Measurements from ENCODE around the gene LRRC17. TPM values are rescaled to one million over a fixed set of nuclear protein-coding genes. Genes with fewer than 3 reads are reported as not detected.

The LRRC17 gene
- total and polyA plus RNA-seq, 10 of the 15 experiments (the other 5 are each of a cell fraction or from before 2014, with no cell fraction given) = 0.06 to 0.31 (median 0.10) TPM; not detected in 5

- 0% methylated on average over 1 of the region's 1 CpG for WGBS (ENCODE audit: insufficient coverage, insufficient replicate concordance, low lambda C conversion rate, missing lambda C conversion rate)
- no peak for DNase-seq (ENCODE audit: low read depth, low spot score)
- ChIA-PET POLR2A (no interaction called here), RAD21 (ENCODE audit: unreplicated experiment) (interaction anchor here (1.5 kb wide), 1 partner anchor 69 kb away, joined by 3 read pairs; no protein-coding TSS in a partner anchor), SMC1A (ENCODE audit: uncharacterized antibody, unreplicated experiment) (no interaction called here), CTCF (no interaction called here)
- no peak overlapping the region for H3K4me2 ChIP-seq (ENCODE audit: control insufficient read depth, insufficient read depth)
- no peaks in the 10 kb centered on the region for H4K20me1 ChIP-seq (ENCODE audit: control insufficient read depth, insufficient read depth)
- no peak for FAIRE-seq
- ATAC-seq = no peak
- intact Hi-C loops (cut with micrococcal nuclease; ENCODE audit: unreplicated experiment) (no loop called here), in situ Hi-C loops (cut with MboI) (no loop called here)
- no peaks in the 10 kb centered on the region; the same call in 2 of the 3 replicates for H3K9me3 ChIP-seq (replicated peaks; ENCODE audit: control insufficient read depth, insufficient read depth, low read length)
- H3K27ac ChIP-seq (ENCODE audit: control insufficient read depth, insufficient read depth) = no peak overlapping the region
- no peak overlapping the region for H3K9ac ChIP-seq (ENCODE audit: control insufficient read depth, insufficient read depth, low read length)
- no peaks in the 10 kb centered on the region for H3K4me1 ChIP-seq (ENCODE audit: control insufficient read depth, insufficient read depth, low read length)
- peaks cover 0 to 3% of the 10 kb centered on the region in 2 experiments; a peak in 2 of 4 replicates for H3K27me3 ChIP-seq (replicated peaks in 1 of 2; ENCODE audit: control insufficient read depth in 2 of 2, insufficient read depth in 2 of 2, low read length in 1 of 2)
- H3K36me3 ChIP-seq (ENCODE audit: control insufficient read depth in 2 of 2, insufficient read depth in 2 of 2, low read length in 1 of 2) = no peaks in the 10 kb centered on the region
- H2AFZ ChIP-seq (ENCODE audit: control insufficient read depth, low read depth, low read length) = no peak overlapping the region
- no peak overlapping the region for H3K4me3 ChIP-seq
- no peaks in the 10 kb centered on the region for H3K79me2 ChIP-seq (ENCODE audit: control insufficient read depth, insufficient read depth, low read length)
- no TSS peak for BruUV-seq (replicated peaks)
- no peak for TF ChIP-seq ZBED1 (IDR thresholded peaks at IDR 0.05; ENCODE audit: borderline replicate concordance)
- TF ChIP-seq CBFB (IDR thresholded peaks at IDR 0.05; ENCODE audit: low read depth) = no peak
- TF ChIP-seq USF1 (IDR thresholded peaks at IDR 0.05; ENCODE audit: borderline replicate concordance, extremely low read length, insufficient read depth, low read depth, low read length) = no peak
- TF ChIP-seq ZZZ3 (IDR thresholded peaks at IDR 0.05; ENCODE audit: control insufficient read depth, insufficient read length, low read depth) = no peak
- TF ChIP-seq SMAD5 (IDR thresholded peaks at IDR 0.05; ENCODE audit: low read depth) = no peak
- TF ChIP-seq, protein P1, sequence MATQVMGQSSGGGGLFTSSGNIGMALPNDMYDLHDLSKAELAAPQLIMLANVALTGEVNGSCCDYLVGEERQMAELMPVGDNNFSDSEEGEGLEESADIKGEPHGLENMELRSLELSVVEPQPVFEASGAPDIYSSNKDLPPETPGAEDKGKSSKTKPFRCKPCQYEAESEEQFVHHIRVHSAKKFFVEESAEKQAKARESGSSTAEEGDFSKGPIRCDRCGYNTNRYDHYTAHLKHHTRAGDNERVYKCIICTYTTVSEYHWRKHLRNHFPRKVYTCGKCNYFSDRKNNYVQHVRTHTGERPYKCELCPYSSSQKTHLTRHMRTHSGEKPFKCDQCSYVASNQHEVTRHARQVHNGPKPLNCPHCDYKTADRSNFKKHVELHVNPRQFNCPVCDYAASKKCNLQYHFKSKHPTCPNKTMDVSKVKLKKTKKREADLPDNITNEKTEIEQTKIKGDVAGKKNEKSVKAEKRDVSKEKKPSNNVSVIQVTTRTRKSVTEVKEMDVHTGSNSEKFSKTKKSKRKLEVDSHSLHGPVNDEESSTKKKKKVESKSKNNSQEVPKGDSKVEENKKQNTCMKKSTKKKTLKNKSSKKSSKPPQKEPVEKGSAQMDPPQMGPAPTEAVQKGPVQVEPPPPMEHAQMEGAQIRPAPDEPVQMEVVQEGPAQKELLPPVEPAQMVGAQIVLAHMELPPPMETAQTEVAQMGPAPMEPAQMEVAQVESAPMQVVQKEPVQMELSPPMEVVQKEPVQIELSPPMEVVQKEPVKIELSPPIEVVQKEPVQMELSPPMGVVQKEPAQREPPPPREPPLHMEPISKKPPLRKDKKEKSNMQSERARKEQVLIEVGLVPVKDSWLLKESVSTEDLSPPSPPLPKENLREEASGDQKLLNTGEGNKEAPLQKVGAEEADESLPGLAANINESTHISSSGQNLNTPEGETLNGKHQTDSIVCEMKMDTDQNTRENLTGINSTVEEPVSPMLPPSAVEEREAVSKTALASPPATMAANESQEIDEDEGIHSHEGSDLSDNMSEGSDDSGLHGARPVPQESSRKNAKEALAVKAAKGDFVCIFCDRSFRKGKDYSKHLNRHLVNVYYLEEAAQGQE (IDR thresholded peaks at IDR 0.05; ENCODE audit: low read depth, low read length) = no peak
- no peak for TF ChIP-seq DPF2 (IDR thresholded peaks at IDR 0.05)
- TF ChIP-seq PML (IDR thresholded peaks at IDR 0.05; ENCODE audit: low read length) = no peak
- TF ChIP-seq RAD51 (IDR thresholded peaks at IDR 0.05) = no peak
- no peak for TF ChIP-seq ZBTB4 (CRISPR knock-in tag; IDR thresholded peaks at IDR 0.05)
- TF ChIP-seq CHD1 (IDR thresholded peaks at IDR 0.05; ENCODE audit: low read depth, low read length) = no peak
- TF ChIP-seq, protein P2, sequence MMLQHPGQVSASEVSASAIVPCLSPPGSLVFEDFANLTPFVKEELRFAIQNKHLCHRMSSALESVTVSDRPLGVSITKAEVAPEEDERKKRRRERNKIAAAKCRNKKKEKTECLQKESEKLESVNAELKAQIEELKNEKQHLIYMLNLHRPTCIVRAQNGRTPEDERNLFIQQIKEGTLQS (IDR thresholded peaks at IDR 0.05; ENCODE audit: borderline replicate concordance, extremely low read depth, low read depth, low read length) = no peak
- TF ChIP-seq GABPA (IDR thresholded peaks at IDR 0.05; ENCODE audit: low read depth) = no peak
- TF ChIP-seq, protein P3, sequence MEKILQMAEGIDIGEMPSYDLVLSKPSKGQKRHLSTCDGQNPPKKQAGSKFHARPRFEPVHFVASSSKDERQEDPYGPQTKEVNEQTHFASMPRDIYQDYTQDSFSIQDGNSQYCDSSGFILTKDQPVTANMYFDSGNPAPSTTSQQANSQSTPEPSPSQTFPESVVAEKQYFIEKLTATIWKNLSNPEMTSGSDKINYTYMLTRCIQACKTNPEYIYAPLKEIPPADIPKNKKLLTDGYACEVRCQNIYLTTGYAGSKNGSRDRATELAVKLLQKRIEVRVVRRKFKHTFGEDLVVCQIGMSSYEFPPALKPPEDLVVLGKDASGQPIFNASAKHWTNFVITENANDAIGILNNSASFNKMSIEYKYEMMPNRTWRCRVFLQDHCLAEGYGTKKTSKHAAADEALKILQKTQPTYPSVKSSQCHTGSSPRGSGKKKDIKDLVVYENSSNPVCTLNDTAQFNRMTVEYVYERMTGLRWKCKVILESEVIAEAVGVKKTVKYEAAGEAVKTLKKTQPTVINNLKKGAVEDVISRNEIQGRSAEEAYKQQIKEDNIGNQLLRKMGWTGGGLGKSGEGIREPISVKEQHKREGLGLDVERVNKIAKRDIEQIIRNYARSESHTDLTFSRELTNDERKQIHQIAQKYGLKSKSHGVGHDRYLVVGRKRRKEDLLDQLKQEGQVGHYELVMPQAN (conservative IDR thresholded peaks at IDR 0.05) = no peak
- TF ChIP-seq ZNF274 (IDR thresholded peaks at IDR 0.05; ENCODE audit: insufficient read depth, insufficient read length) = no peak
Observed at GRCh38 chr7:102993718-102994029, 80.9 kb downstream of the LRRC17 start.

Measured in GM12878 (cell line).